HCT116 (cell line): ENCODE results near the gene PLCL2. TPM values are rescaled to one million over a fixed set of nuclear protein-coding genes. Genes with fewer than 3 reads are reported as not detected.

Experiments
- ATAC-seq: fragments of 200-7000 bp; cut with Tn5 transposase; 2 replicates; pipeline ENCODE4 v1.9.1; 2020; ENCODE audit warnings: mild to moderate bottlenecking, moderate library complexity
- BruUV-seq: library from RNA; stranded (reverse); fragments of 400-500 nt; replicated peaks from 2 replicates; lab custom pipeline; 2021; lab: Mats Ljungman, UMichigan
- CTCF ChIA-PET: fragments of 300-600 bp; sonication (Branson Sonifier 250); formaldehyde crosslinking; loops from one replicate; lab custom pipeline; 2021; ENCODE audit warnings: antibody characterized with exemption; lab: Charles Lee
- POLR2A ChIA-PET: fragments of 300-600, 350-600 bp; sonication (Branson Sonifier 250); formaldehyde crosslinking; loops from one replicate; lab custom pipeline; 2021; ENCODE audit warnings: antibody characterized with exemption; lab: Charles Lee
- RAD21 ChIA-PET, 2 experiments: fragments of 300-600 bp; sonication (Branson Sonifier 250); formaldehyde crosslinking; loops; one replicate each; lab custom pipeline; 2023; ENCODE audit warnings: low total read pairs in 2 of 2; ENCODE audit not compliant: uncharacterized antibody in 2 of 2, unreplicated experiment in 2 of 2, low non-redundant PET in 1 of 2; lab: Charles Lee
- DNase-seq: peaks from one replicate; pipeline ENCODE4 v3.0.0-alpha.2; 2010; ENCODE audit warnings: low read depth, low spot score
- H2AFZ ChIP-seq: fragments of 200-600 bp; shearing (Covaris generic), sonication (generic); 2 replicates; pipeline ENCODE4 v1.6.1; 2017; ENCODE audit warnings: low read depth, mixed run types, mixed read lengths, antibody characterized with exemption, low read length; ENCODE audit not compliant: poor library complexity, severe bottlenecking
- H3K27ac ChIP-seq: 2 replicates; pipeline ENCODE4 v1.5.1; 2012; ENCODE audit warnings: low read depth, low read length
- H3K27me3 ChIP-seq: fragments of 200-600 bp; sonication (generic); 2 replicates; pipeline ENCODE4 v1.6.1; 2016; ENCODE audit warnings: mixed run types, low read length, mixed read lengths; ENCODE audit not compliant: insufficient read depth
- H3K36me3 ChIP-seq, 2 experiments: fragments of 200-500 bp in 1 of 2; fragments of 200-600 bp in 1 of 2; sonication (Bioruptor generic) in 1 of 2; sonication (generic) in 1 of 2; 2 replicates each; pipeline versions ENCODE4 v1.5.1 to v1.6.1; 2014 to 2016; ENCODE audit warnings: low read length in 2 of 2, inconsistent platforms in 1 of 2, mixed read lengths in 1 of 2, mixed run types in 1 of 2; ENCODE audit not compliant: insufficient read depth in 2 of 2, control insufficient read depth in 1 of 2
- H3K4me1 ChIP-seq, 2 experiments: fragments of 200-600 bp in 1 of 2; sonication (generic) in 1 of 2; 2 replicates each; pipeline versions ENCODE4 v1.5.1 to v1.6.1; 2012 to 2017; ENCODE audit warnings: low read length in 2 of 2, inconsistent platforms in 1 of 2, mild to moderate bottlenecking in 1 of 2, mixed read lengths in 1 of 2, mixed run types in 1 of 2, moderate library complexity in 1 of 2; ENCODE audit not compliant: insufficient read depth in 2 of 2, control insufficient read depth in 1 of 2
- H3K4me2 ChIP-seq: fragments of 200-600 bp; sonication (generic); 2 replicates; pipeline ENCODE4 v1.6.1; 2017; ENCODE audit warnings: mixed run types, low read length, mixed read lengths
- H3K4me3 ChIP-seq, 2 experiments: fragments of 200-600 bp in 1 of 2; sonication (generic) in 1 of 2; replicated peaks in 1 of 2; 2 replicates each; pipeline ENCODE4 v1.5.1; 2011 to 2016; ENCODE audit warnings: low read length in 2 of 2, control low read depth in 1 of 2, low read depth in 1 of 2, mild to moderate bottlenecking in 1 of 2, mixed read lengths in 1 of 2, mixed run types in 1 of 2
- H3K79me2 ChIP-seq: fragments of 200-600 bp; sonication (generic); 2 replicates; pipeline ENCODE4 v1.6.1; 2017; ENCODE audit warnings: mild to moderate bottlenecking, mixed run types, low read length, moderate library complexity, mixed read lengths; ENCODE audit not compliant: insufficient read depth
- H3K9ac ChIP-seq: fragments of 200-600 bp; sonication (generic); 2 replicates; pipeline ENCODE4 v1.6.1; 2016; ENCODE audit warnings: low read length, mixed read lengths
- H3K9me2 ChIP-seq: fragments of 200-600 bp; sonication (generic), shearing (Covaris generic); 2 replicates; pipeline ENCODE4 v1.6.1; 2017; ENCODE audit warnings: mixed run types, mild to moderate bottlenecking, moderate library complexity; ENCODE audit not compliant: insufficient read depth
- H3K9me3 ChIP-seq, 2 experiments: fragments of 200-500 bp in 1 of 2; fragments of 200-600 bp in 1 of 2; sonication (Bioruptor generic) in 1 of 2; sonication (generic) in 1 of 2; 2 replicates each; pipeline ENCODE4 v1.6.1; 2014 to 2017; ENCODE audit warnings: low read length in 2 of 2, mixed read lengths in 2 of 2, inconsistent platforms in 1 of 2, low read depth in 1 of 2, mild to moderate bottlenecking in 1 of 2, mixed run types in 1 of 2, moderate library complexity in 1 of 2; ENCODE audit not compliant: control insufficient read depth in 1 of 2, insufficient read depth in 1 of 2
- H4K20me1 ChIP-seq: fragments of 200-600 bp; sonication (generic), shearing (Covaris generic); 2 replicates; pipeline ENCODE4 v1.6.1; 2017; ENCODE audit warnings: mixed run types, mild to moderate bottlenecking, moderate library complexity; ENCODE audit not compliant: insufficient read depth
- EGR1 ChIP-seq: IDR thresholded peaks from 2 replicates; pipeline ENCODE4 v1.6.1; 2012; ENCODE audit warnings: low read depth
- EZH2 ChIP-seq: fragments of 200-600 bp; sonication (generic); IDR thresholded peaks from 2 replicates; pipeline ENCODE4 v1.6.1; 2017; ENCODE audit warnings: antibody characterized with exemption, mixed run types
- POLR2A ChIP-seq: IDR thresholded peaks from 2 replicates; pipeline ENCODE4 v1.7.0; 2011; ENCODE audit warnings: borderline replicate concordance; ENCODE audit not compliant: insufficient read depth, insufficient read length; ENCODE audit errors: extremely low read depth
- POLR2AphosphoS5 ChIP-seq: IDR thresholded peaks from 2 replicates; pipeline ENCODE4 v1.6.1; 2011; ENCODE audit warnings: mild to moderate bottlenecking, low read depth, low read length, moderate library complexity
- SIN3A ChIP-seq: IDR thresholded peaks from 2 replicates; pipeline ENCODE4 v1.6.1; 2012; ENCODE audit warnings: low read depth
- SP1 ChIP-seq: IDR thresholded peaks from 2 replicates; pipeline ENCODE4 v1.6.1; 2012; ENCODE audit warnings: low read depth
- SRF ChIP-seq: IDR thresholded peaks from 2 replicates; pipeline ENCODE4 v1.6.1; 2012; ENCODE audit warnings: low read depth
- ZFX ChIP-seq: fragments of 450-650 bp; IDR thresholded peaks from 2 replicates; pipeline ENCODE4 v1.6.1; 2017
- intact Hi-C: fragments of 100-400 bp; cut with micrococcal nuclease; formaldehyde crosslinking; loops from 2 replicates; pipeline ENCODE4 v1.10.0; 2022
- total RNA-seq: library from RNA; stranded (reverse); gene quantifications from one replicate; pipeline ENCODE4 v1.2.1, GENCODE V29; 2021; ENCODE audit not compliant: unreplicated experiment

The PLCL2 gene
- total RNA-seq, 1 experiment from 2014 or later, result 2.2 TPM

DNA sequence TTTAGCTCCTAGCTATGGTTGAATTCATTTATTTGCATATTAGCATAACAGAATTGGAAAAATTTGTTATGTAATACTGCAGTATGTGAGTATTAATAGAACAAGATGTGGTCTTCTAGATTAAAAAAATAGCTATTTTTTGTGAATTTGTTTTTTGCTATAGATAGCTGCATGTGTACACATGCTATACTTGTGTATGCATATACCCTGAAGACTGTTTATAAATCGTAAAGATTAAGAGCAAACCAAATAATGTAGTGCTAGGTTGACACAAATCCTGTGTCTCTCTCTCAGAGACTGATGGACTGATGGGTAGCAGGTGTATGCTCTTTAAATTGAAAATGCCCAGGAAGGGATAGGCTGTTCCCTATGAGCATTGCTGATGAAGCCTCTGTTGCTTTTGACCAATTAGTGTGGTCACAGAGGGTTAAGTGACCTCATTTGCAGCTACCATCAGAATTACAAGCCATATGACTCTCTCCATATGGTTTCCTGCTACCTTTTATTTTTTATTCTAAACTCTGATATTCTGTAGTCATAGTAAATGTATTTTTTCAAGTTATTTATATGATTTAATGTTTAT lies 9.0 kb downstream of the PLCL2 start:
- H3K4me2 ChIP-seq, result no peak overlapping the region
- H3K9me3 ChIP-seq, result no peaks in the 10 kb centered on the region
- H3K4me1 ChIP-seq, result no peaks in the 10 kb centered on the region
- ChIA-PET POLR2A (no interaction called here), CTCF (interaction anchor here (1.0 to 1.3 kb wide), 2 partner anchors 9 to 65 kb away, joined by 3 to 5 read pairs; no protein-coding TSS in a partner anchor), RAD21 (no interaction called here)
- no peaks in the 10 kb centered on the region for H3K27me3 ChIP-seq
- no peak overlapping the region for H3K27ac ChIP-seq
- DNase-seq, result no peak
- no peaks in the 10 kb centered on the region for H4K20me1 ChIP-seq
- BruUV-seq, result no TSS peak
- H2AFZ ChIP-seq, result no peak overlapping the region
- H3K36me3 ChIP-seq, result no peaks in the 10 kb centered on the region
- H3K4me3 ChIP-seq, result no peak overlapping the region
- H3K9me2 ChIP-seq, result no peaks in the 10 kb centered on the region
- H3K9ac ChIP-seq, result no peak overlapping the region
- intact Hi-C loops, result no loop called here
- H3K79me2 ChIP-seq, result no peaks in the 10 kb centered on the region
- no peak for ATAC-seq
- TF ChIP-seq POLR2AphosphoS5 (no peak), SRF (no peak)

DNA sequence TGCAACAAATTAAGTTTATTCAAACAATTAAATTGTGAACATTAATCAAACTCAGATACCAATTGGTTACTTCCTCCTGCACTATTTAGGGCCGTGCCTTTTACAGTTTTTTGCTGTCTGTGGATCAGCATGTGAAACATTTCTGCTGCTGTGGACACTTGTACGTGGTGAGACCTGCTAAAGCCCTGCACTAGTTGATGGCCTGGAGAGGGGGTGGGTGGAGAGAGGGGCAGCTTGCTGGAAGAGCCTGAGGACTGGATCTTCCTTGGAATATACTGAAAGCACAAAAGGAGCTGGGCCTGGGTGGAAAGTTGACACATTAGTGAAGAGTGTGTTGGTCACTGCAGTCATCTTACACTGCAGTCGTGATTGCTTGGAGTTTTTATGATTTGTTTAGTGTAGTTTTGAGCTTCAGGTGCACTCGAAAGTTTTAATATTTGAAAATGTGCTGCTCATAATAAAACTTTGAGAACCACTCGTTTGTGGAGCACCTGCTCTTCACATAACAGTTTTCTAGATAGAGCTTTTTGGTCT lies 11.4 kb downstream of the PLCL2 start:
- Histone ChIP-seq H3K36me3 (no peaks in the 10 kb centered on the region), H4K20me1 (no peaks in the 10 kb centered on the region), H3K9ac (no peak overlapping the region), H2AFZ (no peak overlapping the region), H3K79me2 (no peaks in the 10 kb centered on the region), H3K4me1 (no peaks in the 10 kb centered on the region), H3K4me3 (no peak overlapping the region), H3K27ac (no peak overlapping the region), H3K9me3 (no peaks in the 10 kb centered on the region), H3K27me3 (no peaks in the 10 kb centered on the region), H3K4me2 (no peak overlapping the region), H3K9me2 (no peaks in the 10 kb centered on the region)
- ChIA-PET RAD21 (no interaction called here), POLR2A (no interaction called here), CTCF (no interaction called here)
- ATAC-seq (no peak), DNase-seq (no peak)
- intact Hi-C loops, result no loop called here
- TF ChIP-seq ZFX (no peak), EGR1 (no peak), SP1 (no peak), SIN3A (no peak), EZH2 (no peak), POLR2A (no peak)
- BruUV-seq, result no TSS peak
